Measurements from ENCODE around the gene ZBTB11.
"Not testable (repeated sequence)": the region's sequence is repeated elsewhere in the genome, so short reads cannot be mapped to it uniquely, and the experiment has no call there.

The ZBTB11 gene

GRCh38 chr3:101643861-101644613 is 32.9 kb downstream of the ZBTB11 start:
- peak in 1 of 2 donors; percentile 15 for DNase-seq (ENCODE audit: low read depth in 1 of 2, low spot score in 1 of 2)

- no peak for DNase-seq (ENCODE audit: low read depth in 1 of 2, low spot score in 1 of 2)
Measured at GRCh38 chr3:101643009-101643844, 33.7 kb downstream of the ZBTB11 start.

DNA sequence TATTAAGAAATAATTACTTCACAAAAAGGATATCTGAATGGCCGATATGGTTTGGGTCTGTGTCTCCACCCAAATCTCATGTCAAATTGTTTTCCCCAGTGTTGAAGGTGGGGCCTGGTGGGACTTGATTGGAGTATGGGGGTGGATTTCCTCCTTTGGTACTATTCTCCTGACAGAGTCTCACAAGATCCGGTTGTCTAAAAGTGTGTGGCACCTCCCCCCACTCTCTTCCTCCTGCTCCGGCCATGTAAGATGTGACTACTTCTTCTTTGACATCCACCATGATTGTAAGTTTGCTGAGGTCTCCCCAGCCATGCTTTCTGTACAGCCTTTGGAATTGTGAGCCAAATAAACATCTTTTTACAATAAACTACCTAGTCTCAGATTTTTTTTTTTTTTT is 34.5 kb downstream of the ZBTB11 start:
- DNase-seq (ENCODE audit: low read depth in 1 of 2, low spot score in 1 of 2), result no peak

GRCh38 chr3:101641397-101642115 is 35.4 kb downstream of the ZBTB11 start:
- DNase-seq (ENCODE audit: low read depth in 1 of 2, low spot score in 1 of 2), result not testable (repeated sequence)

DNA sequence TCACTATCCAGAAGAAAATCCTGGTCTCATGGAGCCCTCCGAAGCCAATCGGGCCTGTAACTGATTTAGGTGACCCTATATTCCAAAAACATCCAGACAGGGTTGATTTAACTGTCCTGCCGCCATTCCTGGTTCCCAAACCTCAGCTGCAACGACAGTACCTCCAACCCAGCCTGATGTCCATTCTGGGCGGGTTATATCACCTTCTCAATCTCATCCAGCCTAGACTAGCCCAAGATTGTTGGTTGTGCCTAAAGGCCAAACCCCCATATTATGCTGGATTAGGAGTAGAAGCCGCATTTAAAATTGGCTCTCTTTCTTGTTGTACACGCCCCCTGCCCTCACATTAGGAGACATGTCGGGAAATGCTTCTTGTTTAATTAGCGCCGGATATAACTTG is 36.7 kb downstream of the ZBTB11 start:
- no peak for DNase-seq (ENCODE audit: low read depth in 1 of 2, low spot score in 1 of 2)

GRCh38 chr3:101639280-101639963 is 37.5 kb downstream of the ZBTB11 start:
- no peak for DNase-seq (ENCODE audit: low read depth in 1 of 2, low spot score in 1 of 2)

DNA sequence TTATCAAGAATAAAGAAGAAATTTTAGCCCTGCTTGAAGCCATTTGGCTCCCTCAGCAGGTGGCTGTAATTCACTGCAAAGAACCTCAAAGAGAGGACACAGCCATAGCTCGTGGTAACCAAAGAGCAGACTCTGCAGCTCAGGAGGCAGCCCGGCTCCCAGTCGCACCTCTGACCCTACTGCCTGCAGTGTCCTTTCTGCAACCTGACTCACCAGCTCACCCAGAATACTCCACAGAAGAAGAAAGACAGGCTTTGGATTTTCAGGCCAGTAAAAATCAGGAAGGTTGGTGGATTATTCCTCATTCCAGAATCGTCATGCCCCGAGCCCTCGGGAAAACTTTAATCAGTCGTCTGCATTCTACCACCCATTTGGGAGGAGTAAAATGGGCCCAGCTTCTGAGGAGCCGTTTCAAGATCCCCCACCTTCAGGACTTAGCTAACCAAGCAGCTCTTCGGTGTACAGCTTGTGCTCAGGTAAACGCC is 38.6 kb downstream of the ZBTB11 start:
- no peak for DNase-seq (ENCODE audit: low read depth in 1 of 2, low spot score in 1 of 2)

DNA sequence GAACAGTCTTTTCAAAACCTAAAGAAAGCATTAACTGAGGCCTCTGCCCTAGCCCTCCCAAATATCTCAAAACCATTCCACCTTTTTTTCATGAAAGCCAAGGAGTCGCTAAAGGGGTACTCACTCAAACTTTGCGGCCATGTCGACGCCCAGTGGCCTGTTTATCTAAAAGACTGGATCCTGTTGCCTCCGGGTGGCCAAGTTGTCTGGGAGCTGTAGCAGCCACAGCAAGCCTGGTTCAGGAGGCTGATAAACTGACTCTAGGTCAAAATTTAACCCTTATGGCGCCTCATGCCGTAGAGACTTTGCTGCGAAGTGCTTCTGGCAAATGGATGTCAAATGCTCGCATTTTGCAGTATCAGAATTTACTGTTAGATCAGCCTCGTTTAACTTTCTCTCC is 39.5 kb downstream of the ZBTB11 start:
- no peak for DNase-seq (ENCODE audit: low read depth in 1 of 2, low spot score in 1 of 2)

- DNase-seq (ENCODE audit: low read depth in 1 of 2, low spot score in 1 of 2), result peak; percentile 35 to 52
Measured at GRCh38 chr3:101635954-101636798, 40.8 kb downstream of the ZBTB11 start.

DNA sequence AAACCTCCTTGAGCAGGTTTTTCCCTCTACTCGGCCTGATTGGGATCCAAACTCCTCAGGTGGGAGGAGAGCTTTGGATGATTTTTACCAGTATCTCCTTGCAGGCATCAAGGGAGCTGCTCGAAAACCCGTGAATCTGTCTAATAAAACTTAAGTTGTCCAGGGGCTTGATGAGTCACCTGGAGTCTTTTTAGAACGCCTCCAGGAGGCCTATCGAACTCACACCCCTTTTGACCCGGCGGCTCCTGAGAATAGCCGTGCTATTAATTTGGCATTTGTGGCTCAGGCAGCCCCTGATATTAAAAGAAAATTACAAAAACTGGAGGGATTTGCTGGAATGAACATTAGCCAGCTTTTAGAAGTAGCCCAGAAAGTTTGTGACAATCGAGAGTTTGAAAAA is 41.6 kb downstream of the ZBTB11 start:
- no peak for DNase-seq (ENCODE audit: low read depth in 1 of 2, low spot score in 1 of 2)

DNA sequence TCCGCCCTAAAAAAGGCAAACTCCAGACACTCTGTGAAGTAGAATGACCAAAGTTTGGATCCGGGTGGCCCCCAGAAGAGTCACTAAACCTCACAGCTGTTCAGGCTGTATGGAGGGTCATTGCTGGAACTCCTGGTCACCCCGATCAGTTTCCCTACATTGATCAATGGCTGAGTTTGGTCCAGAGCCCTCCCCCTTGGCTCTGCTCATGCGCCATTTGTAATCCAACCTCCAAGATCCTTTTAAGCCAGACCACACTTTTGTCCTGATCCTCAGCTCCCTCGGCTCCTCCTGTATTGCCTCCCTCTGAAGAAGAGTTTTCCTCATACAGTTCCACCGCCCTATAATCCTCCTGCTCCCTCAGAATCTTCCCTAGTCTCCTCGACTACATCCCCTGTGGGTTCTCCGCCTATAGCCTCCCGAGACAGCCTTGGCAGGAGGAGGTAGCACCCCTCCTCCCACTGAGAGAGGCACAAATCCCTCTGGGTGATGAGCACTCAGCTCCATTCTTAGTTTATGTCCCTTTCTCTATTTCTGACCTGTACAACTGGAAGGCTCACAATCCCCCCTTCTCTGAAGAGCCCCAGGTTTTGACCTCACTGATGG is 42.2 kb downstream of the ZBTB11 start:
- no peak for DNase-seq (ENCODE audit: low read depth in 1 of 2, low spot score in 1 of 2)

- DNase-seq (ENCODE audit: low read depth in 1 of 2, low spot score in 1 of 2), result no peak
Measured at GRCh38 chr3:101633186-101633585, 43.7 kb downstream of the ZBTB11 start.

DNA sequence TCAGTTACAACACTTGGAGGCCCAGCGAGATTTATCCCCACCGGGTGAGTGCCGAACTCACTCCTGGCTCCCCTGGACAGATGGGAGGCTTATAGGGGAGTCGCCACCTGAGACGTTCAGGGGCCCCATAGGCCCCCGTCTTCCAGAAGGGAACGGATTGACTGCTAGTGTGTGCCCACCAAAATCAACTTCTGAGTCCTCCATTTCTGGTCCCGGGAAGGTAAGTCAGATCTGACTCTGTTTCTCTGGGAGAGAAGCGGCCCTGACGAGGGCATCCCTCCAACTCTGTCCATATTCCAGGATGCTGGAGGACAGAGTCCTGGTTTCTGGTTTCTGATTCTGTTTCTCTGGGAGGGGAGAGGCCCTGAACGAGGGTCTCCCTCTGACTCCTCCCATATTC is 44.3 kb downstream of the ZBTB11 start:
- DNase-seq (ENCODE audit: low read depth in 1 of 2, low spot score in 1 of 2), result no peak

DNA sequence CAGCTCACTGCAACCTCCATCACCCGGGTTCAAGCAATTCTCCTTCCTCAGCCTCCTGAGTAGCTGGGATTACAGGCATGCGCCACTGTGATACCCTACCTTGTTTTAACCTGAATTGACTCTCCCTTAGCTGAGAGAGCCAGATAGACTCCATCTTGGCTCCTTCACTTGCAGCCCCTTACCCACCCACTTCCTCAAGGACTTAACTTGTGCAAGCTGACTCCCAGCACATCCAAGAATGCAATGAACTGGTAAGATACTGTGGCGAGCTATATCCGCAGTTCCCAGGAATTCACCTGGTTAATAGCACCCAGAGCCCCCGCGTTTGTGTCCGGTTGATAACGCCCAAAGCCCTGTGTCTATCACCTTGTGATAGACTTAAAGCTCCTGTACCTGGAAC is 45.0 kb downstream of the ZBTB11 start:
- not testable (repeated sequence) for DNase-seq (ENCODE audit: low read depth in 1 of 2, low spot score in 1 of 2)

GRCh38 chr3:101631098-101631796 is 45.7 kb downstream of the ZBTB11 start:
- no peak for DNase-seq (ENCODE audit: low read depth in 1 of 2, low spot score in 1 of 2)

- no peak for DNase-seq (ENCODE audit: low read depth in 1 of 2, low spot score in 1 of 2)
Measured at GRCh38 chr3:101629219-101629618, 47.7 kb downstream of the ZBTB11 start.

DNA sequence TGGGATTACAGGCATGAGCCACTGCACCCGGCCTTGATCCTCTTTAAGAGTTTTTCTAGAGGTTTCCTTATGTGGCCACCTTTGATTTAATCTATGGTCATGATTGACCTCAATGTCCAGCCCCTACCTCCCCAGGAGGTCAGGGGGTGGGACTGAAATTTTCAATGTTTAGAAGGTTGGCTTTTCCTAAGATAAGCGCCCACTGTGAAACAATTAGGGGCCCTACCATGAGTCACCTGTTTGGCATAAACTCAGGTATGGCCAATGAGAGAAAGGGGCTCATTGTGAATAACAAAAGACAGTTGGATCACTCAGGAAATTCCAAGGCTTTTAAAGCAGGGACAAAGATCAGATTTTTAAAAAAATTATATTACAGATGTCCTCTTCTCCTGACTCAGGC is 51.1 kb downstream of the ZBTB11 start:
- DNase-seq (ENCODE audit: low read depth in 1 of 2, low spot score in 1 of 2), result no peak

GRCh38 chr3:101624857-101625256 is 52.1 kb downstream of the ZBTB11 start:
- DNase-seq (ENCODE audit: low read depth in 1 of 2, low spot score in 1 of 2), result no peak

GRCh38 chr3:101623656-101624055 is 53.3 kb downstream of the ZBTB11 start:
- no peak for DNase-seq (ENCODE audit: low read depth in 1 of 2, low spot score in 1 of 2)

Measured in activated CD4-positive, alpha-beta T cell treated with anti-CD3 and anti-CD28 coated beads, Interleukin-2, amount 50 U/mL, for 24 hours (primary cell).